ENCODE data around the gene AGAP1. TPM values are rescaled to one million over a fixed set of nuclear protein-coding genes. Genes with fewer than 3 reads are reported as not detected.

AGAP1 gene
- total RNA-seq, 4 donors from 2014 or later: 5.3 to 30.6 (median 19.2) TPM

- TF ChIP-seq POLR2A (IDR thresholded peaks at IDR 0.05) (no peak), CTCF (IDR thresholded peaks at IDR 0.05) (no peak)
- Histone ChIP-seq H3K9me3 (no peaks in the 10 kb centered on the region), H3K36me3 (no peaks in the 10 kb centered on the region), H3K27ac (no peak overlapping the region), H3K4me3 (no peak overlapping the region), H3K4me1 (no peaks in the 10 kb centered on the region), H3K27me3 (no peaks in the 10 kb centered on the region)
- DNase-seq: no peak
- intact Hi-C loops (cut with DNase I; ENCODE audit: low total_unique reads): no loop called here
Observed at GRCh38 chr2:235963853-235964577, 470.2 kb downstream of the AGAP1 start.

GRCh38 chr2:235964787-235965390 is 471.0 kb downstream of the AGAP1 start:
- TF ChIP-seq POLR2A (IDR thresholded peaks at IDR 0.05): no peak
- no peak for TF ChIP-seq CTCF (IDR thresholded peaks at IDR 0.05)
- Histone ChIP-seq H3K27ac (no peak overlapping the region), H3K4me1 (no peaks in the 10 kb centered on the region), H3K36me3 (no peaks in the 10 kb centered on the region), H3K9me3 (no peaks in the 10 kb centered on the region), H3K27me3 (no peaks in the 10 kb centered on the region), H3K4me3 (no peak overlapping the region)
- DNase-seq: no peak
- intact Hi-C loops (cut with DNase I; ENCODE audit: low total_unique reads): no loop called here

- TF ChIP-seq POLR2A (IDR thresholded peaks at IDR 0.05) (no peak), CTCF (IDR thresholded peaks at IDR 0.05) (no peak)
- intact Hi-C loops (cut with DNase I; ENCODE audit: low total_unique reads): no loop called here
- Histone ChIP-seq H3K4me1 (no peaks in the 10 kb centered on the region), H3K36me3 (no peaks in the 10 kb centered on the region), H3K27me3 (no peaks in the 10 kb centered on the region), H3K27ac (no peak overlapping the region), H3K4me3 (no peak overlapping the region), H3K9me3 (no peaks in the 10 kb centered on the region)
- no peak for DNase-seq
Observed at GRCh38 chr2:235966396-235966795, 472.6 kb downstream of the AGAP1 start.

GRCh38 chr2:235966932-235967757 is 473.3 kb downstream of the AGAP1 start:
- Histone ChIP-seq H3K27ac (no peak overlapping the region), H3K4me3 (no peak overlapping the region), H3K9me3 (no peaks in the 10 kb centered on the region), H3K27me3 (no peaks in the 10 kb centered on the region), H3K36me3 (no peaks in the 10 kb centered on the region), H3K4me1 (no peaks in the 10 kb centered on the region)
- no peak for DNase-seq
- TF ChIP-seq POLR2A (IDR thresholded peaks at IDR 0.05) (no peak), CTCF (IDR thresholded peaks at IDR 0.05) (no peak)
- intact Hi-C loops (cut with DNase I; ENCODE audit: low total_unique reads): no loop called here

GRCh38 chr2:235968155-235968554 is 474.3 kb downstream of the AGAP1 start:
- H3K4me1 ChIP-seq: no peaks in the 10 kb centered on the region
- H3K27ac ChIP-seq: no peak overlapping the region
- H3K9me3 ChIP-seq: no peaks in the 10 kb centered on the region
- intact Hi-C loops (cut with DNase I; ENCODE audit: low total_unique reads): no loop called here
- no peak for DNase-seq
- H3K4me3 ChIP-seq: no peak overlapping the region
- no peak for TF ChIP-seq CTCF (IDR thresholded peaks at IDR 0.05)
- no peak for TF ChIP-seq POLR2A (IDR thresholded peaks at IDR 0.05)
- H3K36me3 ChIP-seq: no peaks in the 10 kb centered on the region
- no peaks in the 10 kb centered on the region for H3K27me3 ChIP-seq

Data from uterus (tissue), 4 donors.